Spinal cord (tissue), 10 donors: ENCODE data around the gene AKAP5. TPM values are rescaled to one million over a fixed set of nuclear protein-coding genes. Genes with fewer than 3 reads are reported as not detected.

Source experiments
- DNase-seq, 6 donors: peaks; one replicate each; pipeline versions ENCODE4 v3.0.0 to v3.0.0-alpha.2; 2013 to 2015; ENCODE audit warnings: low spot score in 6 of 6, low read depth in 4 of 6
- H3K27ac ChIP-seq: one replicate; pipeline ENCODE4 v1.5.1; 2013; ENCODE audit warnings: low read depth, low read length, control low read depth
- H3K27me3 ChIP-seq: one replicate; pipeline ENCODE4 v1.6.1; 2013; ENCODE audit warnings: low read length; ENCODE audit not compliant: control insufficient read depth, insufficient read depth
- H3K36me3 ChIP-seq: one replicate; pipeline ENCODE4 v1.6.1; 2013; ENCODE audit warnings: low read length; ENCODE audit not compliant: control insufficient read depth, insufficient read depth
- H3K4me1 ChIP-seq: one replicate; pipeline ENCODE4 v1.6.1; 2013; ENCODE audit warnings: low read length; ENCODE audit not compliant: control insufficient read depth, insufficient read depth
- H3K4me3 ChIP-seq: one replicate; pipeline ENCODE4 v1.5.1; 2013; ENCODE audit warnings: low read depth, low read length, control low read depth
- H3K9me3 ChIP-seq: one replicate; pipeline ENCODE4 v1.6.1; 2013; ENCODE audit warnings: low read length; ENCODE audit not compliant: control insufficient read depth, insufficient read depth
- WGBS: methylation state at CpG from one replicate; pipeline ENCODE4 v1.1.5; 2013; ENCODE audit warnings: missing lambda C conversion rate; ENCODE audit not compliant: insufficient coverage; 5-methylcytosine and 5-hydroxymethylcytosine counted together
- polyA plus RNA-seq, 2 donors: library from polyadenylated mRNA; unstranded; fragments of 120-200 nt; gene quantifications; one replicate each; pipeline ENCODE4 v1.2.1, GENCODE V29; 2013; ENCODE audit not compliant: insufficient read length in 2 of 2
- total RNA-seq, 2 donors: library from RNA; depleted of rRNA in 1 of 2; stranded (reverse); fragments of 120-200 nt in 1 of 2; fragments of >200 nt in 1 of 2; gene quantifications; one replicate each; pipeline versions ENCODE4 v1.2.3 to v1.2.4, GENCODE V29; 2013 to 2014
- donor health status: healthy.

AKAP5 gene
- total and polyA plus RNA-seq, 4 donors = 3.0 to 10.7 (median 7.4) TPM

DNA sequence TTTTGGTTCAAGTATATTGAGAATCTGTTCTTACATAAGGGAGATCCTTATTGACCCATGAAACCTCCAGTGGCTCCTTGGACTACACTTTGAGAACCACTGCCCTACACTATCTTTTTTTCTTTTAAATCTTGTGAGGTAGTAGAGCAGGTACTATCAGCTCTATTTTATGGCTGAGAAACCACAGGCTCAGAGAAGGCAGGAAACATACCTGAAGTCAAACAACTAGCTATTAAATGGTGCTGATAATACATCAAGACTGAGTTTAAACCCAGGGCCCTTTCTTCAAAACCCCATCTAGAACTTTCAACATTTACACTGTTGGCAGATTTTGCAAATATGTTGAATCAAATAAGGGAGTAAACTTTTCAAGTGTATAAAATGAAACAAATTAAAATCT lies 31.5 kb downstream of the AKAP5 start:
- Histone ChIP-seq H3K4me3 (no peak overlapping the region), H3K27me3 (no peaks in the 10 kb centered on the region), H3K36me3 (no peaks in the 10 kb centered on the region), H3K9me3 (no peaks in the 10 kb centered on the region), H3K27ac (no peak overlapping the region), H3K4me1 (peaks cover 4% of the 10 kb centered on the region)
- DNase-seq = no peak

DNA sequence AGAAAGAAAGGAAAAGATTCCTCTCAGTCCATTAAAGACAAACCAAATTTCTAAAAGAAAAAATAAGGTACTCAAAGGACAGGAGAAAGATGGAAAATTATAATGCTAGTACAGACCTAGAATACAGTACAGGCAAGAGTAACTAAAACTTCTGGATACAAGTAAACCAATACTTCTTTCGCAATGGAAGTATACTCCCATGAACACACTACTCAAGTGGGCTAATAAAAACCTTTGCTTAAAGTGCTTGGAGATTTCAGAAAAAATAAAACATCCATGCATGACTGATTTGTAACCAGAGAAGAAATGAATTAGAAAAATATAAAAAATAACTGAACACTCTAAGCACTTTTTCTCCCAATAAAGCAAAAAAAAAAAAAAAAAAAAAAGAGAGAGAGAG lies 34.8 kb downstream of the AKAP5 start:
- Histone ChIP-seq H3K9me3 (no peaks in the 10 kb centered on the region), H3K27me3 (no peaks in the 10 kb centered on the region), H3K27ac (no peak overlapping the region), H3K36me3 (peaks cover 2% of the 10 kb centered on the region), H3K4me1 (peaks cover 7% of the 10 kb centered on the region), H3K4me3 (no peak overlapping the region)
- WGBS = no CpG with 5 or more reads among the region's 1 CpG
- no peak for DNase-seq

DNA sequence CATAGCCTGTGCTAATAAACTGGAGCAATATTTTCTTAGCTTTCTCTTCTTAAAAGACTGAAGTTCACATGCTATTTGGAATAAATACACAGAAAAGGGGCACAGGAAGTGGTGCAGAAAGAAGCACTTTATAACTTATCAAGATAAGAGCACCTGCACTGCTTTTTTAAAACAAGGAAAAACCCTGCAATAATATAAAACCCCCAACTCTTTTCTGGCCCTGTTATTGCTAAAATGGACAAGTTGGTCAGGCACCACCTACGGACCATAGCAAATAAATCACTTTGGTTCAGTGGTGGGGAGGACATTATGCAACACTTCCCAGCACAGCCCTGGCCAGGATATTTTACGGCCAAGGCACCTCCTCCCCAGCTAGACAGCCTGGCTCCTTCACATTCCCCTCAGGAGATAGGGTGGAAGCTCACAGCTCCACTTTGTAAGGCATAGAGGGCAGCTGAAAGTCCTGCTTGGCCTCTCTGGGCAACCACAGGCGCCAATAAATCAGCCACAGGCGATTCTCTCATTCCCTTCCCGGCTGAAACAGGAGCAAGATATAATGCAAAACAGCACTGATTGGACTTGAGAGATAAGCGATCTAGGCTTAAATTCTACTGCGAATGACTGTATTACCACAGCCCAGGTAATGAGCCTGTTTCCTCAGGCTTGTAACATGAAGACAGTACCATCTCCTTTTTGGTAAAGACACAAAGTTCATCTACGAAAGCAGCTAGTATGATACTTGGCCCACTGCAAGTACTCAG lies 36.3 kb downstream of the AKAP5 start:
- Histone ChIP-seq H3K9me3 (no peaks in the 10 kb centered on the region), H3K4me1 (peaks cover 13% of the 10 kb centered on the region), H3K27ac (peak overlapping the region; percentile 35), H3K4me3 (no peak overlapping the region), H3K27me3 (no peaks in the 10 kb centered on the region), H3K36me3 (peaks cover 2% of the 10 kb centered on the region)
- peak in 2 of 6 donors; percentile 9 to 38 for DNase-seq
- WGBS = 54% methylated on average over 3 of the region's 8 CpGs

DNA sequence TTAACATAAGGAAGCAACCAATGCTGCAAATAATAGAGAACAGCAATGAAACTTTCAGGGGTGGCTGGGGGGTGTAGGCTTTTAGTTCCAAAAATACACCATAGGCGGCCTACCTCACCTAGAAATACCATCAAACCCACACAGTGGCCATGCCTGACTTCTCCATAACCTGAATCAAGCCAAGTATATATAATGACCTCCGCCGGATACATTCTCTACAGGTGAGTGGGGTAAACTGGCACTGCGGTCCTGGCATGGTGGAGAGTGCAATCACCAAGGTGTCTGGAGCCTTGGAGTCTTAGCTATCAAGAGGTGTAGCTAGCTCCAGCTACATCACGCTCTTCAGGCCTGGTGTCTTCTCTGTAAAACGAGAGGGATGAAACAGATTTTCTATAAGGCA lies 37.2 kb downstream of the AKAP5 start:
- Histone ChIP-seq H3K27me3 (no peaks in the 10 kb centered on the region), H3K9me3 (no peaks in the 10 kb centered on the region), H3K36me3 (peaks cover 2% of the 10 kb centered on the region), H3K4me1 (peaks cover 13% of the 10 kb centered on the region), H3K4me3 (peak overlapping the region; percentile 98), H3K27ac (peak overlapping the region; percentile 99)
- WGBS = no CpG with 5 or more reads among the region's 6 CpGs
- no peak for DNase-seq

DNA sequence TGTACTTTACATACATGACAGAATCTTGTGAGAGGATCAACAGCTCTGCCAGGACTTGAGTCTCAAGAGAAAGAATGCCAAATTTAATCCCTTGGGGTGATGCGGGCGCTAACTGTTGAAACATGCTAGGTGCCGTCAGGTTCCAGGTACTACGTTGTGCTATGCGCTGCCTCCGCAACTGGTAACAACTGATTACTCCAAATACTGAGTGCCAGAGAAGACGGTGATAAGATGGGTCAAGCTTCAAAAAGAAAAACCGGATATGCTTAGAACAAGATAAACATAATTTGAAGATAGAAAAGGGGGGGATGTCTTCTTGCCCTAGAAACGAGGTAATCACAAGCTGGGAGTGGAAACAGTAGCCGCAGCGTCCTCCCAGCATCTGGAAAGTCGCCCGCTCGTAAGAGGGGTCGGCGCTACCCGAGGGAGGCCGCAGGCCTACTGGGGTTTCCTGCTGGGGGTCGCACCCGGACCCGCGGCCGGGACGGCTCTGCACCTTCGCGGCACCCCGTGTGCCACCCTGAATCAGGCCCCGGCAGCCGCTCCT lies 37.7 kb downstream of the AKAP5 start:
- Histone ChIP-seq H3K9me3 (no peaks in the 10 kb centered on the region), H3K4me3 (peak overlapping the region; percentile 98), H3K4me1 (peaks cover 13% of the 10 kb centered on the region), H3K36me3 (peaks cover 2% of the 10 kb centered on the region), H3K27me3 (no peaks in the 10 kb centered on the region), H3K27ac (peak overlapping the region; percentile 99)
- DNase-seq = peak in 2 of 6 donors; percentile 46 to 67
- under 1% methylated on average over 24 of the region's 29 CpGs for WGBS

DNA sequence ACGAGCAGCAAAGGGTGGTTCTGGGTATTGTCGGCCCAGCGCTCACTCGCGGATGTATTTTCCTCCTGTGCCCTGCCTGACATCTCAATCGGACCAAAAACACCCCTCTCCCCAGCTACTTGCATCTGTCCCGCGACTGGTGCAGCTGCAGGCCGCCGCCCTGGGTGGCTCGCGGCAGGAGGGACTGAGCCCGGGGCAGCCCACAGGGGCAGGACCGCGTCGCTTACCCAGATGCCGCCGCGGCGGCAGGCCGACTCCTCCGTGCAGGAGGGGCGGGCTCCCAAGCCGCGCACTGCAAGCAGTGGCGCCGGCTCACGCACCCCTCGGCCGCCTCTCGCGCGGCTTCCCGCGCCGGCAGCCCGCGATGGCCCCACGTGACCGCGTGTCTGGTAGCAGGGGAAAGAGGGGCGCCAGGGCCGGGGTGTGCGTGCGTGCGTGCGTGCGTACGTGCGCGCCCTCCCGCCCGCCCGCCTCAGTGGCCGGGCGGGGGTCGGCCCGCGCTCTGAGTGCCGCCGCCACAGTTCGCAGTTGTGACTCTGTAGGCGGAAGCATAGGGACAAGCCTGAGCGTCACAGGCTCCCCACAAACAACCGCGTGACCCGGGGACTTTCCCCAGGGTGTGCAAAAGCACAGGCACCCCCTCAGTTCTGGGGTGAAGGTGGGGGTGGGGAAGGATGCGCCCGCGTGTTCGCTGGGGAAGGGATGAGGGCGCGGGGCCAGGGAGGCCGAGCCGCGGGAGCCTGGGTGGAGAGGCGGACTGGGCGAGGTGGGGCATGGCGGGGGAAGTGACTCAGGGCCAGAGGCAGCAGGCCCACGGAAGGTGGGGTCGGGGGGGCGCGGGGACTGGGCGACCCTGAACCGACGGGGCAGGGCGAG lies 38.4 kb downstream of the AKAP5 start, which contains the start of gene ZBTB25:
Gene ZBTB25 (minus strand): TSS at position 405 of the 876 bp plus-strand sequence. CDS start 13,305 bp downstream, outside the sequence.
- DNase-seq = peak; percentile 70 to 98 (median 88)
- WGBS = under 1% methylated on average over 87 of the region's 87 CpGs
- peak within 1 kb of the TSS; percentile 98 for H3K4me3 ChIP-seq
- H3K9me3 ChIP-seq = no peaks in the 10 kb centered on the region
- H3K27me3 ChIP-seq = no peaks in the 10 kb centered on the region
- peaks cover 2% of the 10 kb centered on the region for H3K36me3 ChIP-seq
- H3K27ac ChIP-seq = peak within 1 kb of the TSS; percentile 99
- H3K4me1 ChIP-seq = peaks cover 13% of the 10 kb centered on the region

DNA sequence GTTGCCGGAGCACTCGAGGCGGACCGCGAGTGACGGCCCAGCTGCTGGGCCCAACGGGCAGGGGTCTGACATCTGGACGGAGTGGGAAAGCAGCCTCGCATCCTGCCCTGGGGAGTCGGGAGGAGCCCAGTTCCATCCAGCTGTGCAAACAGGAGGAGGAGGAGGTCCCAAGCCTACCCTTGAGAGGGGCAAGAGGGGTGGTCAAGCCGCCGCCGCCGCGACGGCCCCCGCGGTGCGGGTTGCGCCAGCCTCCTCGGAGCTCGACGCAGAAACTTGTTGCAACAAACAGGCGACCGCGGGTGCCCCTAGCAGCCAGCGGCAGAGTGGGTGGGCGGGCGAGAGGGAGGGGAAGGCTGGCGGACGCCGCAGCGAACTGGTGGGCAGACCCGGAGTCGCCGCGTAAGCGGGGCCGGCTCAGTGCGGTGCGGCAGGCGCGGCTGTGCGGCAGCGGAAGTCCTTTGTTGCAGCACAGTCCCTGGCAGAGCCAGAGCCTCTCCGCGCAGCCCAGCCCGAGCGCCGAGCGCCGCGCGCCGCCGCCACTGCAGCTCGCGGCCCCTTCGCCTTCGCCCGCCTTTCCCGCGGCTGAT lies 39.1 kb downstream of the AKAP5 start, which contains the start of gene ZBTB1:
Gene ZBTB1 (plus strand): TSS at position 461 of the 587 bp plus-strand sequence. CDS start 16,735 bp downstream, outside the sequence.
- Histone ChIP-seq H3K4me3 (peak within 1 kb of the TSS; percentile 98), H3K27ac (peak within 1 kb of the TSS; percentile 99), H3K36me3 (peaks cover 2% of the 10 kb centered on the region), H3K27me3 (no peaks in the 10 kb centered on the region), H3K9me3 (no peaks in the 10 kb centered on the region), H3K4me1 (peaks cover 13% of the 10 kb centered on the region)
- DNase-seq = peak; percentile 47 to 90 (median 62)
- WGBS = under 1% methylated on average over 63 of the region's 63 CpGs

DNA sequence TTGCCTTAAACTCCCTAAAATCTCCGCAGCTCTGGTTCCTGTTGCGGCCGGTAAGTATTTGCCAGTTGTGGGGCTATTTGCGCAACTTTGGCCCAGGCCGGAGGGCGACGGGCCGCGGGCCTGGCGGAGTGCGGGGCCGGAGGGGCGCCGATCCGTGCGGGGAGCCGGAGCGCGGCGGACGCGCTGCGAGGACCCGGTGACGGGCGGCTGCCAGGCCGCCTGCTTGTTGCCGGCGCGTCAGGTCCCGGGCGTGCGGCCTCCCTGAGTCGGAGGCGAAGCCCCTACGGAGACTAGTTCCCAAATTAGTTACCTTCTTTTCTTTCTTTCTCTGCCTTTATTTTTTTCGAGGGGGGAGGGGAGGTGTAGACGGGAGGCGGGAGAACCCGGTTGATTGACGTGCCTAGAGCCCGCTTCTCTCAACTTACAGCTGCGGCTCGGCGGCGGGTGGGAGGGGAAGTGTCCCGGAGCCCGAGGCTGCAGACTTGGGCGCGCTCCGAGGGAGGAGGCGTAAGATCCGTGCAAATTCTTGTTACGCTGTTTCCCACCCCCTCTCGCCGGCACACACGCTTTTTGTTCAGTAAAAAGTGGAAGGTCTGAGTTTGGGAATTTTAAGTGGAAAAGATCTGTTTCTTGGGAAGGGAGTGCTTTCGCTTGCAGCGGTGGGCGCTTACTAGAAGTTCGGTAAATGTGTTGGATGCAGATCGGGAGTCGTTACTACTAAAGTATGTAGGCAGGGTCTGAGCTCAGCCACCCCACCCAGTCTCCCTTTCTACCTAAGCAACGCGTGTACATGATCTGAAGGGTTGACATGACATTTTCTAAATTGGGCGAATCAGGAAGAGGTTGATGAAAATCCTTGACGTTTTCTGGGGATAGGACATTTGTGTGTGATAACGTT lies 39.8 kb downstream of the AKAP5 start:
- under 1% methylated on average over 50 of the region's 68 CpGs for WGBS
- Histone ChIP-seq H3K27me3 (no peaks in the 10 kb centered on the region), H3K36me3 (peaks cover 2% of the 10 kb centered on the region), H3K9me3 (no peaks in the 10 kb centered on the region), H3K27ac (peak overlapping the region; percentile 99), H3K4me3 (peak overlapping the region; percentile 98), H3K4me1 (peaks cover 13% of the 10 kb centered on the region)
- DNase-seq = peak; percentile 61 to 95 (median 76)
